LoVo (cell line): ENCODE data around the gene CAPN7.

ENCODE experiments used
- DNase-seq: peaks from one replicate; pipeline ENCODE4 v3.0.0-alpha.2; 2016; ENCODE audit warnings: low spot score

CAPN7 gene

GRCh38 chr3:15246186-15246585 is 40.1 kb downstream of the CAPN7 start:
- no peak for DNase-seq

GRCh38 chr3:15253023-15253697 is 47.1 kb downstream of the CAPN7 start:
- no peak for DNase-seq

- no peak for DNase-seq
Observed at GRCh38 chr3:15255215-15255614, 49.2 kb downstream of the CAPN7 start.

- no peak for DNase-seq
Observed at GRCh38 chr3:15256861-15257341, 50.9 kb downstream of the CAPN7 start.

GRCh38 chr3:15258720-15259119 is 52.7 kb downstream of the CAPN7 start:
- DNase-seq: no peak

GRCh38 chr3:15260531-15260930 is 54.5 kb downstream of the CAPN7 start:
- no peak for DNase-seq

- DNase-seq: no peak
Observed at GRCh38 chr3:15261274-15261673, 55.2 kb downstream of the CAPN7 start.

GRCh38 chr3:15262021-15262420 is 56.0 kb downstream of the CAPN7 start:
- DNase-seq: no peak

- DNase-seq: no peak
Observed at GRCh38 chr3:15263120-15263519, 57.1 kb downstream of the CAPN7 start.

GRCh38 chr3:15263926-15264325 is 57.9 kb downstream of the CAPN7 start:
- DNase-seq: no peak

GRCh38 chr3:15264486-15264885 is 58.4 kb downstream of the CAPN7 start:
- DNase-seq: no peak

GRCh38 chr3:15265655-15266509 is 59.8 kb downstream of the CAPN7 start:
- DNase-seq: no peak

GRCh38 chr3:15266510-15267376 is 60.7 kb downstream of the CAPN7 start:
- no peak for DNase-seq

GRCh38 chr3:15267502-15267901 is 61.5 kb downstream of the CAPN7 start:
- no peak for DNase-seq

GRCh38 chr3:15268033-15268631 is 62.1 kb downstream of the CAPN7 start:
- peak; percentile 70 for DNase-seq

GRCh38 chr3:15269091-15269989 is 63.3 kb downstream of the CAPN7 start:
- peak; percentile 91 for DNase-seq

- DNase-seq: no peak
Observed at GRCh38 chr3:15271030-15271429, 65.0 kb downstream of the CAPN7 start.

- no peak for DNase-seq
Observed at GRCh38 chr3:15271785-15272381, 65.8 kb downstream of the CAPN7 start.

- no peak for DNase-seq
Observed at GRCh38 chr3:15272426-15273196, 66.6 kb downstream of the CAPN7 start.

GRCh38 chr3:15273227-15273626 is 67.2 kb downstream of the CAPN7 start:
- DNase-seq: no peak
